HTR-8/SVneo (cell line): ENCODE results near the gene PKD2L1.
A peak's percentile ranks its signal among the peaks of the same experiment; 100 is the strongest.

Experiments
- DNase-seq: peaks from one replicate; pipeline ENCODE4 v3.0.0; 2011; ENCODE audit warnings: low spot score, mixed read lengths; ENCODE audit not compliant: insufficient read length
- FAIRE-seq: peaks from 2 replicates; lab custom pipeline; 2011; peaks lifted over from hg19 to GRCh38; lab: Jason Lieb, UNC

The PKD2L1 gene

DNA sequence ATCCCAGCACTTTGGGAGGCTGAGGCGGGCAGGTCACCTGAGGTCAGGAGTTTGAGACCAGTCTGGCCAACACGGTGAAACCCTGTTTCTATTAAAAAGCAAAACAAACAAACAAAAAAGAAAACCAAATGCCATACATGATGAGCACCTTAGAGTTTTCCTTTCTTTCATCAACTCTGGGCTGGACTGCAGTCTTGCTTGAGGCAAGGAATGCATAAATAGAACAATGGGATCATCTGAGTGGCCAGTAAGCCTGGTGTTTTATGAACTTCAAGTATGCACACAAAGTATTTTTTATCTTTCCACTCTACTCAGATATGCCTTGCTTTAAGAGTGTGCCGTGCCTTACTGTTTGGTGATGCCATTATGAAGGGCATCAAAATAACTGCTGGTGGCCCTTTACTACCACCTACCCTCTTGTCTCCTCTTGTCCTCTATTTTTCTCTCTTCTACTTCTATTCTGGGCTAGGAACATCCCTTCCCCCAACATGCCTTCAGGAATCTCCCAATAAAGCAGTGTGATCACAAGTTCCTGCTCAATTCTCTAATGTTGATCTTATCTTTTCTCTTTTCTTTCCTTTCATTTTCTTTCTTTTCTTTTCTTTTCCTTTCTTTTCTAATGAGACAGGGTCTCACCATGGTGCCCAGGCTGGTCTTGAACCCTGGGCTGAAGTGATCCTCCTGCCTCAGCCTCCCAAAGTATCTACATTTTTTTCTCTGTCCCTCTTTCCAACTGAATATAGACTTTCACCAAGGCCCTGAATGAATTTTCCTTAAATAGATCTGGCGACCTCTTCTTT is 27.2 kb upstream of the PKD2L1 start:
- no peak for DNase-seq
- FAIRE-seq, result no peak

GRCh38 chr10:100356067-100357017 is 26.3 kb upstream of the PKD2L1 start:
- FAIRE-seq (peak; percentile 4), DNase-seq (no peak)

- DNase-seq (no peak), FAIRE-seq (no peak)
Observed at GRCh38 chr10:100355086-100355485, 25.1 kb upstream of the PKD2L1 start.

GRCh38 chr10:100353770-100354485 is 23.9 kb upstream of the PKD2L1 start:
- DNase-seq (no peak), FAIRE-seq (no peak)

DNA sequence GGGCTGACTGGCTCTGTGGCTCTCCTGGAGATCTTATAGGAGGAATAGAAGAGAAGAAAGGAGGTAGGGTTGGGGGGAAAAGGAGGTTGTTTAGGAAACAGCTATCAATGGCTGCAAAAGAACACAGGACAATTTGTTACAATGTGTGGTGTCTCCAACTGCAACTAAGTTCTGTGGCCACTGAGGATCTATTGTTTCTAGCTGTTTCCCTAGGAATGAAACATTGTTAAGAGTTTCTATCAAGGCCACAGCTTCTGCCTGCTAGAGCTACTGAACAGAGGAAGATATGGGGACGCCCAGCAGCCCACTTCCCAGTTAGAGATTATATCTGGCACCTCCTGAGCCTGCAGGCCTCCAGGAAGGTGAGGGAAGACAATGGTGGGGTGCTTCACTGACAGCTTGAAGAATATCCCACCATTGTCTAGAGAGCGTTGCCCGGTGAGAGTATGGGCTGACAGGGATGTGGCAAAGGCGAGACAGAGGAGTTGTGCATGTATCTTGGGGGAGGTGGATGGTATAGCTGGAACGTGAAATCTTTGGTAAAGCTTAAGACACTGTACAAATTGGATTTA is 21.0 kb upstream of the PKD2L1 start:
- DNase-seq (no peak), FAIRE-seq (no peak)

DNA sequence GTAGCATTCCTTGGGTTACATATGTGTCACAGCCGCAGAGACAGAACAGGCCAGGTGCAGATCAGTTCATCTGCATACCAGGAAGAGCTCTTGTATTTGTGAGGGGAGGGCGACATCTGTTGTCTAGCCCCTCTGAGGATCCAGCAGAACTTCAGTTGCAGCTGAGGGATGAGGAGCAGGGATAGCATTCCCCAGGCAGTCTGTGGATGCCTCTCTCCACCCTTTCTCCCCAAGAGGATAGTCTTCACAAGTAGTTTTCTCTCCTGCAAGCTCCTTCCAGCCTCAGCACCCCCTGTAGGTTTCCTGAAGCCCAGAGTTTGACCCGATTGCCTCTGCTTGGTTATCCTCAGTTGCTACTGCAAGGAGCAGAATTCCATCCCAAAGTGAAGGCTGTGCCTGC is 19.6 kb upstream of the PKD2L1 start:
- no peak for DNase-seq
- no peak for FAIRE-seq

DNA sequence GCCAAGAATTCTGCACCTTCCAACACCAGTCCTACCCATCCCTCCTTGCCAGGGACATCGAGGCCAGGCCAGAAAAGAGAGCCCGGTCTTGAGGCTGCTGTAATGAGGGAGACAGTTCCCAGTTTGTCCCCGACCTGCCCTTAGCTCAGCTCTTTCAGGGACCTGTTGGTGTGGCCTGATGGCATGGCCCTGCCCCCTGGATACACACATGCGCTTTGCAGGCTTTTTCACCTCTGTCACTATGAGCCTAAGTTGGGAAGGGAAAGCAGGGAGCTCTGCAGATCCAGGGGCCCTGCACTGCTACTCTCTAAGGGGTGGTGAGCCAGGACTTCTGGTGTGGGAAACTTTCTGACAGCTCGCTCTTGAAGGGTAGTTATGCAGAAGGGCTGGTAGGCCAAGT is 19.1 kb upstream of the PKD2L1 start:
- FAIRE-seq, result no peak

DNA sequence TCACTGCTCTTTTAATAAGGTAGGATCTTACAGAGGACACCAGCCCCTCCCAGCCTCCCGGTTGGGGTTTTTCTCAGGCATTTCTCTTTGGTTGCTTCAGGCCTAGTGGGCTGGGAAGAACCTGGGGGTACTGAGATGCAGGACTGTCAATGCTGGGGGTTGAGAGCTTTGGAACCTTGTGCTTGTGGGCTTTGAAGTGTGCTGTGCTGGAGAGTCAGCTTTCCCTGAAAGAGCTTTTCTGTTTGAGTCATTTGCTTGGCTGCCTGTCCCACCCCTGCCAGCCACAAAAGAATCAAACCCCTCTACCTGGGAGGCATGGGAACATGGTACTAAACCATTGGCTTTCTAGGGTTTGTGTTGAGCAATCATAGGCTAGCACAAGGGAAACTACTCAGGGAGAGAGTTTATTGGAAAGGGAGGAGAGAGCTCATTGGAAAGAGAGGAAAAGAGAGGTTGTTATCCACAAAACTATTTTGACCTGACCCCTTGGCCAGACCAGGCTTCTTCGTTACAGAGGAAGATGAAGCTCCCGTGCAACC is 18.4 kb upstream of the PKD2L1 start:
- no peak for DNase-seq
- FAIRE-seq, result no peak

More for the DNA sequence above, 19.1 kb upstream of the PKD2L1 start:
- no peak for DNase-seq

DNA sequence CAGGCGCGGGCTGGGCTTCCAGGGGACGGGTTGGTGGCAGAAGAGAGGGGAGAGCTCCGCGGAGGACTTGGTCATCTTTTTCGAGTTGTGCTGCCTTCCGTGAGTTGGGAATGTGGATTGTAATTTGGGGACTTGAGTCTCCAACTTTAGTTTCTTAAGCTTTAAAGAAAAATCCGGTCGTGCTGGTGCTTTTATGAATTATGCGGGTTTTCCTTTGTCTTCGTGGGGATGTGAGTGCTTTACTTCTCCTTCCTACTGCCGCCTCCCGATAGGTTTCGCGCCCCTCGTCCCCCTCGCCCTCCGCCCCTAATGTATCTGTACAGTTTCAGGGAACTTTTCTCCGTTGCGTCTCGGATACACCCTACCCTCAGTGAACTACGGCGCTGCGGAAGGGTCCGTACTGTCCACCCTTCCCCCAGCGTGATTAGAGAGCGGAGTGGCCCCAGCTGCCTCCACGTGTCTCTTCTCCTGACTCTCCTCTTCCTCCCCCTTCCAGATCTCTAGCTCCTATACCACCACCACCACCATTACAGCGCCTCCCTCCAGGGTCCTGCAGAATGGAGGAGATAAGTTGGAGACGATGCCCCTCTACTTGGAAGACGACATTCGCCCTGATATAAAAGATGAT is 17.7 kb upstream of the PKD2L1 start:
- FAIRE-seq (no peak), DNase-seq (no peak)

- peak; percentile 91 for DNase-seq
- peak; percentile 86 for FAIRE-seq
Observed at GRCh38 chr10:100346765-100347567, 16.9 kb upstream of the PKD2L1 start, which contains the start of gene SCD. Gene SCD, plus strand, starts transcription at chr10:100347233. Its CDS starts 272 bp downstream, at chr10:100347505.

DNA sequence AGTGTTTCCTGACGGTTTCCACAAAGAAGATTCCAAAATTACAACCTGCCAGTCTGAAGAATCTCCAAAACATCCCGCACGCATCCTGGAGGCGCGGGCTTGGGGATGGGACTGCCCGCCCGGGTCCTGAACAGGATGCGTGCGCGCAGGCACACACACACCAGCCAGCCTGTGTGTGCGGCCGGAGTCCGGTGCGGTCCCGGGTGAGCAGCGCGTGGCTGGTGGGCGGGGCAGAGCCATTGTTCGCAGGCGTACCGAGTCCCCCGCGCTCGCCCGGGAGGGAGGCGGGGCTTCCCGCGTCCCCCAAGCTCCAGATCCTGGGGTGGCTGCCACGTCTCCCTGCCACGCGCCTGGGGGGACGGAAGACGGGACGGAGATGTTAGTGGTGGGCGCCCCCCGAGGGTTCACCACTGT is 16.3 kb upstream of the PKD2L1 start:
- FAIRE-seq (no peak), DNase-seq (peak; percentile 56)

GRCh38 chr10:100345570-100346330 is 15.7 kb upstream of the PKD2L1 start:
- FAIRE-seq (no peak), DNase-seq (peak; percentile 49)

- no peak for FAIRE-seq
- no peak for DNase-seq
Observed at GRCh38 chr10:100344241-100344788, 14.3 kb upstream of the PKD2L1 start.

DNA sequence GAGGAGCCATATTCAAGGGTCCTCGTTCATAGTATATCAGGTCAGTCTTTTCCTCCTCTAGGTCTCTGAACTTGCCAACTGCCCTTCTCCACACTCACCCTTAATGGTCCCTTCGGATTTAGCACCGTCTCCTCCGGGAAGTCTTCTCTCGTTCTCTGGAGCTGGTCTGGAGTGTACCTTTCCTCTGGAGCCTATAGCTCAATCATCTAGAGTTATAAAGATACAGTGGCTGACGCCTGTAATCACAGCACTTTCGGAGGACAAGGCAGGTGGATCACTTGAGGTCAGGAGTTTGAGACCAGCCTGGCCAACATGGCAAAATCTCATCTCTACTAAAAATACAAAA is 12.6 kb upstream of the PKD2L1 start:
- FAIRE-seq, result no peak
- no peak for DNase-seq

GRCh38 chr10:100341953-100342626 is 12.1 kb upstream of the PKD2L1 start:
- peak; percentile 89 for DNase-seq
- FAIRE-seq, result no peak

DNA sequence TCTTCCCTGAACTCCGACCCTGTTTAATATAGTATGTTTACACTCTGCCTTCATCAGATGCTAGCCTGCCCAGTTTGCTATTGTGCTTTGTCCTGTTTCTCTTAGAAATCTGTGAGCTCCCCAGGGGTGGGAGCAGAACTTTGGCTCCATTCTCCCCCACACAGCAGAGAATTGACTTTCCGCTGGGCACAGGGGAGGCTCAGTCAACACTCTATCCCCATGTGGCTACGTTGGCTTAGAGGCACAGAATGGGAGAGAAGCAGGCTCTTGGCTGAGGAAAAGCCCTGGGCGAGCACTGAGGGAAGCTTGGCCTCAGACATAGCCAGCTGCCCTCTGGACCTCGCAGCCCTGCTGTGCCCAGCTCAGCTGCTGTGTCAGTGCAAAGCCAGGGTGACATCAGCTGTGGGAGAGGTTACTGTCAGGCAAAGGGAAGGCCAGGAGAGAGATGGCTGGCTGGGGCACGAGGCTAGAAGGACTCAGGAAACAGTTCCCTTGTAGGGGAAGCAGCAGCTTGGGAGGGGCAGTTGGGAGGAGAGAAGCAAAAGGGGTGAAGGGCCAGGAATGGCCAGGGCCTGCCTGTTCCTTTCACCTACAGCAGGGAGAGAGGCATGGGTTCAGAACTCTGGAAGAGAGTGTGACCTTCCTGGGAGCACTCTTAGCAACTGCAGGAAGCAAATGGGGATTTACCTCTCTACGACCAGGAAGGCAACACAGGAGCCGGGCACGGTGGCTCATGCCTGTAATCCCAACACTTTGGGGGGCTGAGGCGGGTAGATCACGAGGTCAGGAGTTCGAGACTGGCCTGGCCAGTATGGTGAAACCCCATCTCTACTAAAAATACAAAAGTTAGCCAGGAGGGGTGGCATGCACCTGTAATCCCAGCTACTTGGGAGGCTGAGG is 11.2 kb upstream of the PKD2L1 start:
- DNase-seq, result no peak
- FAIRE-seq, result no peak
